GM12801 (cell line): ENCODE results near the gene SEZ6.

Experiments used
- CTCF ChIP-seq: IDR thresholded peaks from one replicate; pipeline ENCODE4 v1.5.1; 2011; ENCODE audit warnings: control low read depth; ENCODE audit not compliant: insufficient read length; ENCODE audit errors: extremely low read depth

The SEZ6 gene

GRCh38 chr17:29032013-29032856 lies 26.4 kb upstream of the SEZ6 start:
- no peak for TF ChIP-seq CTCF

DNA sequence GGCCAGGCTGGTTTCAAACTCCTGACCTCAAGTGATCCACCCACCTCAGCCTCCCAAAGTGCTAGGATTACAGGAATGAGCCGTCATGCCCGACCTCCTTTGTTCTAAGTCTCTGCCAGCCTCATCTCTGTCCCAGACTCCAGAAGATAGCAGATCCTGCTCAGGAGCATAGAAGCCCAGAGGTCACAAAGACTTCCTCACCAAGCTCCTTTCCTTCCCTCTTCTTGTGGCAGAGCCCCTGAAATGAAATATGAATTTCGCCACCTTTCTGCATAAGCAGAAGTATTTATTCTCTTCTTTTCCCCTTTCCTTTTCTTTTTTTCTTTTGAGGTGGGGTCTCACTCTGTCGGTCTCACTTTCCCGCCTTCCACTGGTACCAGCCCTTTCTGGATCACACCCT lies 25.7 kb upstream of the SEZ6 start:
- no peak for TF ChIP-seq CTCF

- TF ChIP-seq CTCF, result no peak
Measured at GRCh38 chr17:29024316-29024952, 18.6 kb upstream of the SEZ6 start.

DNA sequence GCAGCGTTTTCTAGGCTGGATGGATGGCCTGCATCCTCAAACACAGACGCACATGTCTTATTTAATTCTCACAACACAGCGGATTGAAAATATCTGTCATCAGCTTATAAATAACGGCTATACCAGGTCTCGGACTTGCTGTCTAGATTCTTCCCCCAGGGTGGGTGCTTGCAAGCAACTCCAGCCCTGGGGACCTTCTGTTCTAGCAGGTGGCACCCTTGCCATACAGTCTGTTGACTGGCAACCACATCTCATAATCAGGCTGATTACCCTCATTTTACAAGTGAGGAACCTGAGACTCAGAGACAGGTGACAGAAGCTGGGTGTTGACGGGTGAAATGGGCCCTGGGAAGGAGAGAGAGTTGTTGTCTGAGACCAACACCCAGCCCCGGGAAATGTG lies 16.2 kb upstream of the SEZ6 start:
- no peak for TF ChIP-seq CTCF

DNA sequence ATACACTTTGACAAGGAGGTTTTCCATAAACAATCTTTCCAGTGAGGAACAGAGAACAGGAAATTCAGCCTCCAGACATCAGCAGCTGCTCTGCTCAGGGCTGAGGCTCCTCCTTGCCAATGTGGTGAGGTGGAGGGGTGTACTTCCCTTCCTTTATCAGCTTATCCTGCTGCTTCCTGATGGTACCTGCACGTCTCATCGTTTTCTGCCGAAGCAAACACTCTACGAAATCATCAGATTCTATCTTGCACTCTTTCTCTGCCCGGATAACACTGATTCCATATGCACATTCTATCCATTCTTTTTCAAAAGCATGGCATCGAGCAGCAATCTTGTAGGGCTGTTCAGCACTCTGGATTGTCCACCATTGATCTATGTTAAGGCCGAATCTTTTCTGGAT lies 15.4 kb upstream of the SEZ6 start:
- no peak for TF ChIP-seq CTCF

DNA sequence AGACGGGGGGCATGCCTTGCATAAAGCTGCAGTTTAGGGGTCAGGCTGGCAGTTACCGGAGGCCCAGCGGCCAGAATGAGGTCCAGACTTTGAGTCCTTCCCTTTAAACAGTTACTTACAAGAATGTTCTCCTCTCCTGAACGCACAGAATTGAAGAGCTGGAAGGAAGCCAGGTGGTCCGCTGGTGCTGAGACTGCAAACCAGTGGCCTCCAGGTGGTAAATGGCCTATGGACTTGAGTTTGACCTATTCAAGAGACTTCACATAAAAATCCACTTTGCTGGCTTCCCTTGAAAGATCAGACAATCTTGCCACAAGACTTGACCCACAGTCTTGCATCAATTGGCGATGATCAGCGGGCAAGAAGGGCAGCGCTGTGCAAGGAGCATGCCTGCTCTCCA lies 14.7 kb upstream of the SEZ6 start:
- no peak for TF ChIP-seq CTCF

GRCh38 chr17:29019475-29020181 lies 13.8 kb upstream of the SEZ6 start:
- no peak for TF ChIP-seq CTCF
